HL-60/S4 treated with retinoic acid at 250 ng/mL for 4 days and 3 days (cell line): Measurements from ENCODE around the gene ZNF180.
"Not testable (repeated sequence)": the region's sequence is repeated elsewhere in the genome, so short reads cannot be mapped to it uniquely, and the experiment has no call there.

Experiments
- in situ Hi-C: fragments of 300-500 bp; cut with MboI; formaldehyde crosslinking; loops from 2 replicates; pipeline ENCODE4 v1.7.0; 2022; ENCODE audit warnings: low sequenced_read_pairs

Gene ZNF180

DNA sequence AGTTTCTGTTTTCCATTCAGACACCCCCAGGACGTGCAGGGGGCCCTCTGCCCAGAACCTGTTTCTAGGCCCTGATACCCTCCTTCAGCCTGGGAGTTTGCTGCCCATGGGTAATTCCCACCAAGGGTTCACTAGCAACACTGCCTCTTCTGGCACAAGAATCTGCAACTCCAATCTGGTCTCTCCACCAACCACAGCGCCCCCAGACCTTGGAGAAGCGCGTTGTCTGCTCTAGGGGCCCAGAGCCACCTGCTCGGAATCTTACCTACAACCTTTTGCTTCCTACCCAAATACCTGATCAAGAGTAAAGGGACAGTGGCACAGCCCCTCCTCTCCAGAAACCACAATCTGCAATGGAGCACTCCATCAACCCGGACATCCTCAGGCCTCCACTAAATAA, 763 bp downstream of the ZNF180 start:
- in situ Hi-C loops: no loop called here

DNA sequence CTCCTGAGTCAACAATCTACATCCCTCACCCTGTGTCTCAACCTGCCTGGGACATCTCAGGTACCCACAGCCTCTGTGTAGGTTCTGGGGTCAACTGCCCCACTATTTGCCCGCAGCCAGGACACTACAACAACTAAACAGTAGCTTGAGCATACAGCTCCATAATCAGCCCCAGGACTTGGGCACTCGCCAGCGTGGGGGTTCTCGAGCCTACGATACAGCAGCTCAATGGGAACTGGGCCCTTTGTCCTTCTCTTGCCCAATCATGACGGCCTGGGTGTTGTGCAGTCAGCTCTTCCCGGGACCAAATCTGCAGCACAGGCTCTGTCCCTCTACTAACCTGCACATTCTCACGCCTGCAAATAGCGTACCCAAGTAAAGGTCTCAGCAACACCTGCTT, 1.3 kb downstream of the ZNF180 start:
- in situ Hi-C loops: no loop called here

GRCh38 chr19:44496711-44497110, 3.6 kb downstream of the ZNF180 start:
- in situ Hi-C loops: no loop called here

- in situ Hi-C loops: no loop called here
These were observed 23.5 kb downstream of the ZNF180 start for GRCh38 chr19:44476559-44477408.

DNA sequence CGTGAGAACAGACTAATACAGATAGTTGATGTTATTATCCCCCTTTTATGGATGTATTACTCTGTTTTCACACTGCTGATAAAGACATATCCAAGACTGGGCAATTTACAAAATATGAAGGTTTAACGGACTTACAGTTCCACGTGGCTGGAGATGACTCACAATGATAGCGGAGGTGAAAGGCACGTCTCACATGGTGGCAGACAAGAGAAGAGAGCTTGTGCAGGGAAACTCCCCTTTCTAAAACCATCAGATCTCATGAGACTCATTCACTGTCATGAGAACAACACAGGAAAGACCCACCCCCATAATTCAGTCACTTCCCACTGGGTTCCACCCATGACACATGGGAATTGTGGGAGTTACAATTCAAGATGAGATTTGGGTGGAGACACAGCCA, 31.6 kb downstream of the ZNF180 start:
- in situ Hi-C loops: not testable (repeated sequence)

GRCh38 chr19:44462600-44463286, 37.6 kb downstream of the ZNF180 start:
- in situ Hi-C loops: not testable (repeated sequence)

- in situ Hi-C loops: not testable (repeated sequence)
These were observed 44.3 kb downstream of the ZNF180 start for GRCh38 chr19:44456016-44456415.

DNA sequence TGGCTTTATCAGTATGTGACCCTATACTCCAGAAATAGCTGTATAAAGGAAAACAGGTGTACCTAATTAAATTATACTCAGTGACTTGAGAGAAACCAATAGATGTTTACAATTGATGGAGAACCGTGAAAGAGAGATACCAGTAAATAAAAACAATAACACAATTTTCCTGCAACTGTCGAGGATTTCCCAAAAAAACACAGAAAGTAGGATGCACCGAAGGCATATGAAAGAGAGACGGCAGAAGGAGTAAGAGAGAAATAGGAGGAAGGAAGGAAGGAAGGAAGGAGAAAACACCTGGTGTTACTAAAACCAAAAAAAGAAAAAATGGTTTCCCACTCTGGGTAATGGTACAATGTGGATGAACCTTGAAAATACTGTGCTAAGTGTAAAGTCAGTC, 45.2 kb downstream of the ZNF180 start:
- in situ Hi-C loops: no loop called here

DNA sequence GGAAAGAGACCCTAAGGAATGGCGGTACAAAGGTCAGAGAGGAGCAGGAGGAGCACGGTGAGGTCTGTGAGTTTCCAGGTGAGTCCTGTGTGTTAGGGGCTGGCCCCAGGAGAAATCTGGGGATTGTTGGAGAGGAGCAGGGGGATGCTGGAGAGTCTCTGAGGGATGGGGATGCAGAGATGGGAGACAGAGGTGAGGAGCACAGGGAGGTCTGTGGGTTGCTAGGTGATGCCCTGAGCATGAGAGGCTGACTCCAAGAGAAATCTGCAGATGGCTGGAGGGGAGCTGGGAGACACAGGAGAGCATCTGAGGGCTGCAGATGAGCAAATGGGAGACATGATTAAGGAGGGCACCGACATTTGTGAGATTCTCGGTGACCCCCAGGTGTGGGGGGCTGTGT, 48.0 kb downstream of the ZNF180 start:
- in situ Hi-C loops: no loop called here

DNA sequence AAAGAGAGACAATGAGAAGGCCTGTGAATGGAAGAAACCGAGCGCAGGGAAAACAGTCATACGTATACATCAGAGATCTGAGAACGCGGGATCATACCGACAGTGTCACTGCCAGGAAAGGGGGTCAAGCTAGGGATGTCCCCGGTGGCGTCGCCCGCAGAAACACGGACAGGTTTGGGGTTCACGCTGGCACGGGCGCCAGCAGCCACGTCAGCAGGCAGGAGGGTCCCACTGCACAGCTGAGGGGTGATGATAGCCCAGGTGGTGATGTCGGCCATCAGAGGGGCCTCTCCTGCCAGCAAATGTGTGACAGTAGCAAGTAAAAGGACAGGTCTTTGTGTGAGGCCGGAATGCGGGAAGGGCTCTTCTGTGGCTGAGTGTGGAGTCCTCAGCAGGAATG, 48.6 kb downstream of the ZNF180 start:
- in situ Hi-C loops: no loop called here

DNA sequence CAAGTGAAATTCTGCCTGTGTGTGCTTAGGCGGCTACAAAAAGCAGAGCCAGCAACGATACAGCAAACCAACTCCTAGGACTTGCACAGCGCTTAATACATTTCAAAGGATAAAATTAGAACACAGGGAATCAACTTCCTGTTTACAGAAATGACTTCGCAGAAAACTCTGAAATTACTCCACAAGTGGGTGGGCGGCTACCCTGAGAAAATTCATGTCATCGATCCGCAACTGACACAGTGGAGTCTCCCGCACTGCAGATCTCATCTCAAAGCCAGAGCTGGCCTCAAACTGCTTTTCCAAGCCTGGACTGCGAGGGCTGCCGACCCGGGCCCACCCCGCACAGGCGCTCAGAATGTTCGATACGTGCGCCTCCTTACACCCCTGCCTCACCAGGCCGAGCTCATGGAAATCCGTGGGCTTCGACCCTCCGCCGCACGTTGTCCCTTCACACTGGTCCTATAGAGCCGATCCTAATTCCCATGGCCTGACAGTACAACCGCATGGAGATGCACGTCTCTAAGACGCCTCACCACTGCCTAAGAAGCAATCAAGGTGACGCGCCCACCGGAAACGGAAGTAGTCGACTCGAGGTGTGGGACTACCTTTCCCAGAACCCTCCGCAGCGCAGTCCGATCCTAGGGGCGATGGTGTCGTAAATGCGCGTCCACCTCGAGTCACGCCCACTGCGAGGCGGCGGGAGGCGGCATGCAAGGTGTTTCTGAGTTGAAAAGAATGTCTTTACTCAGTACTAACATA, 52.2 kb downstream of the ZNF180 start, which contains the start of gene ZNF229:
TSS of gene ZNF229 (minus strand) at position 557 of the 759 bp plus-strand sequence. CDS start 5,625 bp downstream, outside the sequence.
- in situ Hi-C loops: no loop called here

DNA sequence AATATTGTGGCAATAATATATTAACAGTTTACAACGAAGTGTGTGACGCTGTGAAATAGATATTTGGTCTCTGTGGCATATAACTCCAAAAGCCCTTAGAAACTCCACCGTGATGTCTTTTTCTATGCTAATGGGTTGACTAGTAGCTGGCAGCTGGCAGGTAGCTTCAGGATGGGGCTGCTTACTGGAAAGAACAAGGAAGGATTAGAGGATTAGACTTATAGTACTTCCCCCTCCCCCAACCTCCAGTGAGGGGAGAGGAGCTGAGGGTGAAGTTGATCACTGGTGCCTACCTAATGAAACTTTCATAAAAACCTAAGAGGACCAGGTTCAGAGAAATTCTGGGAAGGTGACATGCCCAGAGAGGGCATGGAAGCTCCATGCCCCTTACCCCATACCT, 61.9 kb downstream of the ZNF180 start:
- in situ Hi-C loops: no loop called here

DNA sequence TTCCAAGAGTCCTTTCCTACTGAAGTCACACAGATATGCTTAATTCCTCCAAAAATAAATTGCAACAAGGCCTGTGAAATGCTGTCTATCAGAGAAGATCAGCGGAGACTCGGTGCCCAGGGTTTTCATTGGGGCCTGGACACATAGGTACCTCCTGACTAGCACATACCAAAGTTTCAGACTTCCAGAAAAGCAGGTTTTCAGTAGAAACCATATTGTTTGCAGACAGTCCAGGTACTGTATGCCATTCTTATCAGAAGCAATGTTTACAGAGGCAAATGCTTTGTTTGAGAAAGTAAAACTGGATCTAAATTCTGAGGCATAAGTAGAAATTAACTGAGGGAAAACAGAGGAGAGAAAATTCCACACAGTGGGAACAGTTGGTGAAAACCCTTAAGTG, 64.9 kb downstream of the ZNF180 start:
- in situ Hi-C loops: no loop called here

DNA sequence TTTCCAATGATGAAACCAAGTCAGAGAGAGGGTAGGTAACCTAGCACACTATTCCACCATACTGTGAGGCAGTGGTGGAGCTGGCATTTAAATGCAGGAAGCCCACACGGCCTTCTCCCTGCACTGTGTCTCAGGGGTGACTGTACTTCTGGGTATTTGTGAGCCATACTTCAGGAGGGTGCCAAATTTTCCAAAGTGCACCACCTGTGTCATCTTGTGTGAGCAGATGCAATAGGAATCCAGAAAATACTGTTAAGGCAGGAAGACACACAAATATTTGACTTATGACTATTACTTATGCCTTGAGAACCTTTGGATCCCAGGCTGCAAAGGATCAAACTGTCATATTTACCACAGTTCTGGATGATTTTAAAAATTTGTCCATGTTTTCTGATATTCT, 69.4 kb downstream of the ZNF180 start:
- in situ Hi-C loops: no loop called here
